ENCODE results near the gene ZSCAN30.

GRCh38 chr18:35290094-35290735 is at the start of gene ZSCAN30:
- no peak for TF ChIP-seq CTCF (IDR thresholded peaks at IDR 0.05 in 8 of 11, conservative IDR thresholded peaks at IDR 0.05 in 3 of 11)
- TF ChIP-seq POLR2AphosphoS5 (IDR thresholded peaks at IDR 0.05), result peak; percentile 94 to 96 (median 95)
- peak; percentile 47 to 74 (median 66) for TF ChIP-seq POLR2A (IDR thresholded peaks at IDR 0.05)

Data from spleen (tissue), 7 donors.